ENCODE results near the gene LBX1.

DNA sequence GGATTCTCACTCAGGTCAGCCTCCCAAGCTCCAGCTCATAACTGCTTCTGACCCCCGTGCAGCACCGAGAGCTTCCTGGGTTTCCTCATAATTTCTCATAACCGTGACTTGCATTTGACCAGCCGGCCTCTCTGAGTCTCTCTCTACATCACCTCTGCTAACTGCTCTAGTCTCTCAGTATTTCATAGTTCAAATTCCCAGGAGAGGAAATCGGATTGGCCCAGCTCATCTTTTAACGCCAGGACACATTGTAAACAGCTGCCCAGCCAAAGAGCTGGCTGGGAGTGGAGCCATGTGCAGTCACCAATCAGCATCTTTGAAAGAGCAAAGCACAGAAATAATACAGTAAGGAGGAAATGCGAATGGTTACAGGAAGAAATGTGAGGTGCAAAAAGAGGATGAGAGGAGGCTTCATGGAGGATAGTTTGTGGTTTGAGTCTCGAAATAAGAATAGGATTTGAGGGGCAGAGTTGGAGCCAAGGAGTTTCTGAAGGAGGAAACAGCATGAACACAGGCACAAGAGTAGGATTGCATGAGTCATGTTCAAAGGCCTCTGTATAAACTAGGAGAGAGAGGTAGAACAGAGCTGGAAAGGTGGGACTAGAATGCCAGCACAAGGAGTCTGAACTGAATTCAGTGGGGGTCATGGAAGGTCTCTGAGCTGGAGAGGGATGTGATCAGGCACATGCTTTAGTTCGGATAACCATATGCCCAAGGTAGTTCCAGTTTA, 15.2 kb upstream of the LBX1 start:
- TF ChIP-seq, protein P1, sequence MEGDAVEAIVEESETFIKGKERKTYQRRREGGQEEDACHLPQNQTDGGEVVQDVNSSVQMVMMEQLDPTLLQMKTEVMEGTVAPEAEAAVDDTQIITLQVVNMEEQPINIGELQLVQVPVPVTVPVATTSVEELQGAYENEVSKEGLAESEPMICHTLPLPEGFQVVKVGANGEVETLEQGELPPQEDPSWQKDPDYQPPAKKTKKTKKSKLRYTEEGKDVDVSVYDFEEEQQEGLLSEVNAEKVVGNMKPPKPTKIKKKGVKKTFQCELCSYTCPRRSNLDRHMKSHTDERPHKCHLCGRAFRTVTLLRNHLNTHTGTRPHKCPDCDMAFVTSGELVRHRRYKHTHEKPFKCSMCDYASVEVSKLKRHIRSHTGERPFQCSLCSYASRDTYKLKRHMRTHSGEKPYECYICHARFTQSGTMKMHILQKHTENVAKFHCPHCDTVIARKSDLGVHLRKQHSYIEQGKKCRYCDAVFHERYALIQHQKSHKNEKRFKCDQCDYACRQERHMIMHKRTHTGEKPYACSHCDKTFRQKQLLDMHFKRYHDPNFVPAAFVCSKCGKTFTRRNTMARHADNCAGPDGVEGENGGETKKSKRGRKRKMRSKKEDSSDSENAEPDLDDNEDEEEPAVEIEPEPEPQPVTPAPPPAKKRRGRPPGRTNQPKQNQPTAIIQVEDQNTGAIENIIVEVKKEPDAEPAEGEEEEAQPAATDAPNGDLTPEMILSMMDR (IDR thresholded peaks at IDR 0.05), result no peak
- no peak for TF ChIP-seq POLR2A (IDR thresholded peaks at IDR 0.05)
